PC-3 (cell line): Measurements from ENCODE around the gene GNGT1.

Experiments
- CTCF ChIP-seq: fragments of 300-600 bp; sonication (generic); conservative IDR thresholded peaks from 2 replicates; pipeline ENCODE4 v1.5.1; 2017; ENCODE audit warnings: antibody characterized with exemption, low read depth, mild to moderate bottlenecking, low read length
- EZH2 ChIP-seq: fragments of 300-600 bp; sonication (generic); IDR thresholded peaks from one replicate; pipeline ENCODE4 v1.6.1; 2017; ENCODE audit warnings: antibody characterized with exemption, mild to moderate bottlenecking, low read length; ENCODE audit not compliant: unreplicated experiment

GRCh38 chr7:93906267-93906666, at the start of gene GNGT1:
- no peak for TF ChIP-seq CTCF
- no peak for TF ChIP-seq EZH2
